Stimulated activated effector memory CD8-positive, alpha-beta T cell treated with anti-CD3 and anti-CD28 coated beads, Interleukin-12 subunit alpha, Interleukin-12 subunit beta, amount 100 ng/mL, for 72 hours (primary cell): Measurements from ENCODE around the gene POC5.

Source experiments
- ATAC-seq: fragments of 150-1000 bp; cut with Tn5 transposase; 2 replicates; pipeline ENCODE4 v1.10.0; 2021
- DNase-seq, 2 donors: peaks; one replicate each; pipeline ENCODE4 v3.0.0; 2021 to 2022; ENCODE audit warnings: low spot score in 2 of 2
- H3K27ac Mint-ChIP-seq: one replicate; pipeline ENCODE4 v1.8.0; 2022; ENCODE audit warnings: mild to moderate bottlenecking, mixed read lengths
- H3K36me3 Mint-ChIP-seq: one replicate; pipeline ENCODE4 v1.8.0; 2022; ENCODE audit warnings: mild to moderate bottlenecking, mixed read lengths
- H3K4me1 Mint-ChIP-seq: one replicate; pipeline ENCODE4 v1.8.0; 2022; ENCODE audit warnings: mixed read lengths
- H3K4me3 Mint-ChIP-seq: one replicate; pipeline ENCODE4 v1.8.0; 2022; ENCODE audit warnings: mild to moderate bottlenecking, mixed read lengths
- H3K9me3 Mint-ChIP-seq: one replicate; pipeline ENCODE4 v1.8.0; 2022; ENCODE audit warnings: mixed read lengths

Gene POC5

DNA sequence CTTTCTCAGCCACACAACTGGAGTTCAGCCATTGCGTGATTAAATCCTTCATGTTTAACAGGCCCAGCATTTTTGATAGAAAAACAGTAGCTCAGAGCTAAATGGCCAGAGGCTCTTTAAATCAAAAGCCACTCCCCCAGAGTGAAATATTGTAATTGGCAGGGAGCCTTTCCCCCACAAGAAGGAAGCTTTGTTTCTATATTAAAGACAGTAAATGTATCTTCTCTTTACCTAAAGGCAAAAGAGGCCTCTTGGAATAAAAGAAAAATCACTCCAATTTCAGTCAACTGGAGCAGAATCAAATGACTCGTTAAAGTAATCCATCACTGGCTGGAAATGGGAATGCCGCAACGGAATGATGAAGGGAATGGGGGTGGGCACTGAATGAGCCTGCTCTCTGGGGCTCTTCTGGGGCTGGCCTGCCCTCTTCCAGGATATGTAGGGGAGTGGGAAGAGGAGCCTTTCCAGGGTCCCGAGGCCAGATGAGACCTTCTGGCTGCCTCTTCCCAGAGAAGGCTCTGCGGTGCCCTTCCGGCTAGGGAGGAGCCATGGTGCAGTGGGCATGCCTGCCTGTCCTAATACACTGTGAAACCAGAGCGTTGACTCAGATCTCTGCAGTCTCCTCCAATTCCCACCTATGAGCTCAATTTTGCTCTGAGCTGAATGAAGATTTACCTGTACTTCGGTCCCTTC, 60.8 kb downstream of the POC5 start:
- Mint-ChIP-seq H3K36me3 (no peaks in the 10 kb centered on the region), H3K4me1 (no peaks in the 10 kb centered on the region), H3K27ac (no peak overlapping the region), H3K4me3 (no peak overlapping the region), H3K9me3 (no peaks in the 10 kb centered on the region)
- DNase-seq (no peak), ATAC-seq (no peak)

DNA sequence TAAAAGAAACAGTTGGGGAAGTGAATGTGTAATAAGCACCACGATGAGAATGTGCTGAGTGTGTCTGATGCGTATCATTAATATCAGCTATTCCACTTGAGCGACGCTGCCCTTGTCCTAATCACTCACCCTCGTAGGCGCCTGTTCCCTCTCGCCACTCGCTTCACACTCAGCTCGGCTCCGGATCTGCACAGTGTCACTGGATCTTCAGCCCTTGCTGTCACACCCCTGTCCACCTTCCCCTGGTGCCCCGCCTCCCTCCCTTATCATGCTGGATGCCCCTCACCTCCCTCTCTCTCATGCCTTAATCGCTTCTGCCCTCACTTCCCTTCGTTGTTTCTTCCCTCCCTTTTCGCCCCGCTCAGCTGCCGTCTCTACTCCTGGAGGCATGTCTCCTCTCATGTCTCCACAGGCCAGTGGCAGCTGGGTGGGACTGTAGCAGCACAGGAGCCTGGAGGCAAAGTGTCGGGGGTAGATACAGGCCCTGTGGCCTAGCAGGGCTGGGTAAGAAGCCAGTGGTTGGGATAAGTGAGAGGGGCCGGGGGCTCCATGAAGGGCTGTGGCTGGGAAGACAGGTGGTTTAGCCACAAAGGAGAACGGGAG, 62.4 kb downstream of the POC5 start:
- no peaks in the 10 kb centered on the region for H3K9me3 Mint-ChIP-seq
- no peak for ATAC-seq
- no peak overlapping the region for H3K4me3 Mint-ChIP-seq
- H3K4me1 Mint-ChIP-seq = no peaks in the 10 kb centered on the region
- no peaks in the 10 kb centered on the region for H3K36me3 Mint-ChIP-seq
- peak overlapping the region; percentile 50 for H3K27ac Mint-ChIP-seq
- no peak for DNase-seq

DNA sequence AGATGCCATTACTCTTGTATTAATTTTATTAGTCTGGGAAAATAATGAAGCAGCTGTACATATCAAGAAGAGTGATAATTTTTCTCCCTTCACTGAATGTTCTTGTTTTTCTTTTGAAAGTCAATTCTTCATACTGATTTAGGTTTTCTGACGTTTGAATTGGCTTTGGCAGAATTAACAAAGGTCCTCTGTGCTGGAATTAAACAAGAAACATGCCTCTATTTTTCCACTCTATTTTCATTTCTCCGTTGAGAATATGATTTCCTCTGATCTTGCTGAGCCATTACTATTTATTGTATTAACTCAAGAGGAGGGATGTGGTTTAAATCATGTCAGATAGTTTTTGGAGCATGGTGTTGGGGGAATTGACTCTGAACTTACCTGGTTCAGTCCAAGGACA, 63.7 kb downstream of the POC5 start:
- H3K9me3 Mint-ChIP-seq = peaks cover 2% of the 10 kb centered on the region
- DNase-seq (no peak), ATAC-seq (no peak)
- no peaks in the 10 kb centered on the region for H3K4me1 Mint-ChIP-seq
- no peak overlapping the region for H3K4me3 Mint-ChIP-seq
- no peak overlapping the region for H3K27ac Mint-ChIP-seq
- H3K36me3 Mint-ChIP-seq = no peaks in the 10 kb centered on the region

DNA sequence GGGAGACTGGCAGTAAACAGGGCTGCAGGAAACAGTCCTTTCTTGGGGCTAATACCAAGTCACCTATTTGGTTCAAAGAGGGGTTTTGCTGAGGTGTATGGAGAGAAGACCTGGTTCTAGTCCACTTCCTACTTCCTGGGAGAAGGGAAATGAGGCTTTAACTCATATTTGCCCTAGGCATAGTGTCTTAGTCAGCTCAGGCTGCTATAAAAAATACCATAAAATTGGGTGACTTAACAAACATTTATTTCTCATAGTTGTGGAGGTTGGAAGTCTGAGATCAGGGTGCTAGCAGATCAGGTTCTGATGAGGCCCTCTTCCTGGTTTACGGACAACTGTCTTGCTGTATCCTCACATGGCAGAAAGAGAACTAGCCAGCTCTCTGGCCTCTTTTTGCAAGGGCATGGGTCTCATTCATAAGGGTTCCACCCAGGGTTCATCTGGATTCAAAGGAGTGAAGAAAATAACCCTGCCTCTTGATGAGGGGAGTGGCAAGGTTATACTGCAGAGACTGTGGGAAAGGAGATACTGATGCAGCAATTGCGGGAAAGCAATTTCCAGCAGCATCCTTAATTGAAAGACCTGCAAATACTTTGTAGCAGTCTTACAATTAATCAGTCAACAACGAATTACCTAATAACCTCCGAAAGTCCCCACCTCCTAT, 65.5 kb downstream of the POC5 start:
- Mint-ChIP-seq H3K27ac (no peak overlapping the region), H3K4me1 (no peaks in the 10 kb centered on the region), H3K9me3 (peaks cover 2% of the 10 kb centered on the region), H3K36me3 (no peaks in the 10 kb centered on the region), H3K4me3 (no peak overlapping the region)
- ATAC-seq (no peak), DNase-seq (no peak)

DNA sequence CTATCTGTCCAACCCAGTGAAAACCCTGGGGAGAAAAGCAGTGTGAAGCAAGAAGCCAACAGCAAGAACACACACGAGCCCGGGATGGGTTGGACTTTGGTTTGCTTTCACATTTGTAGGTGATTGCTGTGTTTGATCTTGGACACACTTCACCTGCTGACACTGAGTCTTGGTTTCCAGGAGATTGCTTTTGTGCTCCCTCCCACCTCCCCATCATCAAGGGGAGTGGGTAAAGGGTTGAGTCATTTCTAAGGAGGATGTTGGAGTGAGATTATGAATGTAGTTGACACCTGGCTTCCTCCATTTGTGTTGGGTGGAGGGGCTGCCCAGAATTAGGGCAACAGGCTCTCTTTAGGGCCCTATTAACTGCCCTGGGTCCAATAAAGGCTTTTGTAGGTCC, 68.5 kb downstream of the POC5 start:
- Mint-ChIP-seq H3K4me3 (no peak overlapping the region), H3K36me3 (no peaks in the 10 kb centered on the region), H3K27ac (no peak overlapping the region), H3K4me1 (no peaks in the 10 kb centered on the region), H3K9me3 (peaks cover 2% of the 10 kb centered on the region)
- ATAC-seq (peak; percentile 26), DNase-seq (no peak)

DNA sequence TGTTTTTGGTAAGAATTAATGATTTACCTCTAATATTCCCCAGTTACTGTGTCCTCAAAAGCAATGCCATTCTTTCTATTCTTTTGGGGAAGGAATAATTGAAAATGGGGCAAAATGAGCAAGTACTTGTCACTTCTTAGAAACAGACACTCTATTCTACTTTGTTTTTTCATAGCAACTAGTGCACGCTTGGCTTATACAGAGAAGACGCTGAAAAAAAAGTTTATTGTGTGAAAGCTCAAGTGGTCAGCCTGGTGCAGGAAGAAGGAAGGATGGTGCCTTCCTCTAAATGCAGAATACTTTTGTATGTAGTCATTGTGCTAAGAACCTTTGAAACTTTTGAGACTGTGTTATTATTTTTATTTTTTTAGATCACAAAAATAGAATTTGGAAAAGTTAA, 76.4 kb downstream of the POC5 start:
- H3K27ac Mint-ChIP-seq = no peak overlapping the region
- H3K9me3 Mint-ChIP-seq = peaks cover 2% of the 10 kb centered on the region
- ATAC-seq = no peak
- H3K36me3 Mint-ChIP-seq = no peaks in the 10 kb centered on the region
- H3K4me3 Mint-ChIP-seq = no peak overlapping the region
- DNase-seq = no peak
- H3K4me1 Mint-ChIP-seq = no peaks in the 10 kb centered on the region

DNA sequence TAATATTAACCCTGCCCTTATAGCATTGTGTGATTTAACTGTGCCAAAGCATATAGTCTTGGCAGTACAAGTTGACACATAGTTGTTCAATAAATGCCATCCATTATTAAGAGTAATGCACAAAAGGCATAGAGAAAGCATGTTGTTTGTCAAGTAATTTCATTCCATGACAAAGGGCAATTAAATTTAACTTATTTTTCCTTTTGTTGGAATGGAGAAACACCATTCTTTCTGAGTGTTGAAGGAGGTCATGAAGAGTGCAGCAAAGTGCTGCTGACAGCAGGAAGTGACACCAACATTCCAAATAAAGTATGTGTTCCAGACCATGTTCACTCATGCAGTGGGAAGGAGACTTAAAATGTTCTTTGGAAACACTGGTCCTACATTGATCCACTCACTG, 76.8 kb downstream of the POC5 start:
- Mint-ChIP-seq H3K27ac (no peak overlapping the region), H3K4me3 (no peak overlapping the region), H3K4me1 (no peaks in the 10 kb centered on the region), H3K36me3 (no peaks in the 10 kb centered on the region), H3K9me3 (peaks cover 2% of the 10 kb centered on the region)
- DNase-seq (no peak), ATAC-seq (no peak)

DNA sequence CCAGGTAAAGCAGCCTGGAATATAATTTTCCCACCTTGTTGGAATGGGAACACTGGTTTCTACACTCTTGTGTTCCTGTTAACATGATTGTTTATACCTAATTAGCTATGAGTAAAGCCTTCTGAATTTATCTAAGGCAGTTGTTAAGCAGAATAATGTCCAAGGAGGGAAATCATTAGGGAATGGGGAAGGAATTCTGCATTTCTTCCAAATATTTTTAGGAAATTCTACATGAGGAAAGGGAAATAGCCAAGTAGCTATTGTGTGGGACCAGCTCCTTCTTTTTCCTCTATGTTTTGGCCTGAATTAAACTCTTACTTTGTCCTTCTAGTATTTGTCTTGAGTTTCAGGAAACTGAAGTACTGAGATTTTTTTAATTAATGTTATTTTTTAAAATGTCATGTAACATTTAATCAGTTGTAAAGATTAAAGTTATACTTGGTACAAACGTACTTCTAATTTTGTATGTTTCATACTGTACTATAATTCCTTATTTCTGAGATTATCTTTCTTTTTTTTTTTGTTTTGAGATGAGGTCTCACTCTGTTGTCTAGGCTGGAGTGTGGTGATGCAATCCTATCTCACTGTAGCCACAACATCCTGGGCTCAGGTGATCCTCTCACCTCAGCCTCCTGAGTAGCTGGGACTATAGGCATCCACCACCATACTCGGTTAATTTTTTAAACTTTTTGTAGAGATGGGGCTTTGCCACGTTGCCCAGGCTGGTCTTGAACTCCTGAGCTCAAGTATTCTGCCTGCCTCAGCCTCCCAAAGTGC, 77.5 kb downstream of the POC5 start:
- H3K9me3 Mint-ChIP-seq = peaks cover 2% of the 10 kb centered on the region
- H3K4me1 Mint-ChIP-seq = no peaks in the 10 kb centered on the region
- no peak overlapping the region for H3K27ac Mint-ChIP-seq
- no peak for DNase-seq
- H3K36me3 Mint-ChIP-seq = no peaks in the 10 kb centered on the region
- H3K4me3 Mint-ChIP-seq = no peak overlapping the region
- ATAC-seq = no peak

DNA sequence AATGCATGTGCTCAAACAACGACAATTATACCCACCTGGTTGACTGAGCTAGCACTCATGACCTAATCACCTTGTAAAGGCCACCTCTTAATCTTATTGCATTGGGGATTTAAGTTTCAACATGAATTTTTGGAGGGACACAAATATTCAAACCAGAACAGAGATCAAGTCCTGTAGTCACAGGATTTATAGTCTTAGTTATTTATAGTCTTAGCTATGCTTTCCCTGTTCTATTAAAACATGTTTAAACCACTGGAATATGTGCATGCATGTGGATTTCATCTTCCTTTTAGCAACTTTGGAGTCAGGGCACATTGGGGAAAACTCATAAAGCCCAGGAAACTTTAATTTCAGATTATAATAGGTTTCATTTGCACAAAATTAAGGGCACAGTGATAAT, 79.3 kb downstream of the POC5 start:
- no peak overlapping the region for H3K27ac Mint-ChIP-seq
- DNase-seq = no peak
- no peaks in the 10 kb centered on the region for H3K4me1 Mint-ChIP-seq
- H3K36me3 Mint-ChIP-seq = no peaks in the 10 kb centered on the region
- H3K9me3 Mint-ChIP-seq = peaks cover 2% of the 10 kb centered on the region
- no peak for ATAC-seq
- H3K4me3 Mint-ChIP-seq = no peak overlapping the region

DNA sequence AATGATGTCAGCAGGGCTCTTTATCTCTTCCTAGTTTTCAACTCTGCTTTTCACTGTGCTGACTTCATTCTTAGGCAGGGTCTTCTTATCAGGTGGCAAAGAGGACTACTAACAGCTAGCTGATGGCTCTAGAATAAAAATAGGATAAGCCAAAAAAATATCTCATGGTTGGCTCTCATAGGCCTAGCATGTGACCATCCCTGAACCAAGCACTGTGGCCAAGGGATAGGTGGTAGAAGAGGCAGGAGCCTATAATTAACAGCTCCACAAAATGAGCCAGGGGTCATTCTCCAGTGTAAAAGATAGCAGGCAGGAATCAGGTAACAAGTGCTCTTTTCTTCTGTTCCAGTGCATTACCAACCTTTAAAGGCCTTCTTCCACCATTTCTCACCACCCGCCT, 84.9 kb downstream of the POC5 start:
- Mint-ChIP-seq H3K4me3 (no peak overlapping the region), H3K4me1 (no peaks in the 10 kb centered on the region), H3K36me3 (no peaks in the 10 kb centered on the region), H3K27ac (no peak overlapping the region), H3K9me3 (no peaks in the 10 kb centered on the region)
- ATAC-seq (no peak), DNase-seq (no peak)

DNA sequence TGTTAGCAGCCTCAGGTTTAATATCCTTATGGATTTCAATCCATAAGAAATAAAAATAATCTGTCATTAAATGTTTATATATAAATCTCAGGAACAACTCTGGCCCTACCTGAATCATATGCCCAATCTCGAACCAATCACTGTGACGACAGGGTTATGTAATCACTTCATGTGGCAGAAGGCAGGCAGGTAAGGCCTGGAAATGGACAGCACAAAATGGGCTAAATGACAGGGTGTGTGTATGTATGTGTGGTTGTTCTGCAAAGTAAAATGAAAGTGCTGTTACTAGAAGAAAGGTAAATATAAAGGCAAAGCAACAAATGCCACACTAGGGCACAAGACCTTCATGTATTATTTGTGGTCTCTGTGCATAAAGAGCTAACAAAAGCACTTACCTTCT, 86.4 kb downstream of the POC5 start:
- ATAC-seq = no peak
- Mint-ChIP-seq H3K4me3 (no peak overlapping the region), H3K9me3 (no peaks in the 10 kb centered on the region), H3K36me3 (no peaks in the 10 kb centered on the region), H3K27ac (no peak overlapping the region), H3K4me1 (no peaks in the 10 kb centered on the region)
- DNase-seq = no peak

DNA sequence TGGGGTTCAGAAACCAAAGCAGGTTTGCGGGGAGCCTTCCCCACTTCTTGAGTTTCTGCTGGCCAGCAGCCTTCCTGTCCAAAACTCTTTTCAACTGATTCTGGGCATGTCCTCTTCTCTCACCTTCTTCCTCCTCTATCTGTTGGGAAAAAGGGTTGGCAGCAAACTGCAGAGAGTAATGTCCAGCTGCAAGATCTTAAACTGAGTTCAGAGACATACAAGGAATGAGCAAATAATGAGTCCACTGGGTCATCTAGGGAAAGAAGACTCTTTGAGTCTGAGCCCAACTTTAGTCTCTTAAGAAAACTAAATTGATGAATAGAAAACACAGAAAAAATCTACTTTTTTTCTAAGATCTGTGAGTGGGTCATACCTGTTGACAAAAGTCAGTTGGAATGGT, 89.4 kb downstream of the POC5 start:
- Mint-ChIP-seq H3K4me3 (no peak overlapping the region), H3K9me3 (no peaks in the 10 kb centered on the region), H3K36me3 (no peaks in the 10 kb centered on the region), H3K4me1 (no peaks in the 10 kb centered on the region), H3K27ac (no peak overlapping the region)
- ATAC-seq (no peak), DNase-seq (no peak)

DNA sequence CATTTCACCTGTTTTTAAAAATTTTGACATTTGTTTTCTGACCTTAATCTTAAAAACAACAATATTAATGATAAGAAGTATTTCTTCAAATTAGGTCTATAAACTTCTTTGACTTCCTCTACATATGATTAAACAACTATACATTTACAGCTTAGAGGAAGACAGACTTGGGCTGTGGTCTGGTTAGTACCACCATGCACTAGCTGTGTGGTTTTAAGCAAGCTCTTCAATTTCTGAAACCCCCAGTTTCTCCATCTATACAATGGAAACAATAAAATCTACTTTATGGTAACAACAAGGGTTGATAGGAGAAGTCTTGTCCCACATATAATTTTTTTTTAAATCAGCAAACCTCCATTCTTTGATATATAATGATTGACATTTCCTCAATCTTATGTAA, 90.3 kb downstream of the POC5 start:
- H3K9me3 Mint-ChIP-seq = no peaks in the 10 kb centered on the region
- ATAC-seq (no peak), DNase-seq (no peak)

More for the DNA sequence above, 90.3 kb downstream of the POC5 start:
- Mint-ChIP-seq H3K36me3 (no peaks in the 10 kb centered on the region), H3K4me3 (no peak overlapping the region), H3K4me1 (no peaks in the 10 kb centered on the region), H3K27ac (no peak overlapping the region)
